SH-SY5Y (cell line): ENCODE measurements around the gene AGXT2.

Experiments used
- GATA2 ChIP-seq: IDR thresholded peaks from 2 replicates; pipeline ENCODE4 v1.6.1; 2011; ENCODE audit warnings: mild to moderate bottlenecking, low read depth, low read length
- GATA3 ChIP-seq: IDR thresholded peaks from 2 replicates; pipeline ENCODE4 v1.6.1; 2011; ENCODE audit warnings: low read depth, mild to moderate bottlenecking, low read length, moderate library complexity

DNA sequence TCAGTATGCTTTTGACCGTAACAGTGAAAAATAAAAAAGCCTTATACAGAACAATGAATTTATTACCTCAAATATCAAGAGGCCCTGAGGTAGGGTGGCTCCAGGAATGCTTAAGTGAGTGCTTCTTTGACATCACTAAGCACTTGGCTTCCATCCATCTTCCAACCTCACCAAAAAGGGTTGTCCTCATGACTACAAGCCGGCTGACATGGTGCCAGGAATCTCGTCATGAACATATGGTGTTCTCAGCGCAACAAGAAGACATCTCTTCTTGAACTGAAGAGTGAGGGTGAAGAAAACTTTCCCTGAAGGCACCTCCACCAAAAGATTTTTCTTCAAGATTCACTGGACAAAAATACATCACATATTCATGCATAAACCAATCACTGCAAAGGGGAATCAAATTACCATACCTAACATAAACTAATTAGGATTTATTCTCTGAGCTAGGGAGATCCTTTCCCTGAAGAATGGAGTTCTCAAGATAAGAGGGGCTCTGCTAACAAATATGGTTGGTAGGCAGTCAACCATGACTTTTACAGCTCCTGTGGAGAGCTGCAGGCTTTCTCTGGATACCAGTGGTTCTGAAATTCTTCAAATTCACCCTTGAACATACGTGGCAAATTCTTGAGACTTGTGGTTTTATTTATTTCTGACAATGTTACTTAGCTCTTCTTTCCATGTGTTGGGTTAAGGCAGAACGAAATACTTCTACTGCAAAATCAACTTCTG is 49.5 kb downstream of the AGXT2 start:
- TF ChIP-seq GATA3 (no peak), GATA2 (no peak)
